GM12892 (cell line): ENCODE data around the gene CD300C.

Experiments used
- POLR2A ChIP-seq: IDR thresholded peaks from 2 replicates; pipeline ENCODE4 v1.6.1; 2011; ENCODE audit warnings: low read depth, low read length, control low read depth
- POLR2AphosphoS5 ChIP-seq: IDR thresholded peaks from 2 replicates; pipeline ENCODE4 v1.6.1; 2011; ENCODE audit warnings: low read depth, low read length, control low read depth
- TAF1 ChIP-seq: IDR thresholded peaks from 2 replicates; pipeline ENCODE4 v1.6.1; 2011; ENCODE audit warnings: low read depth, mild to moderate bottlenecking, control low read depth, low read length, borderline replicate concordance

GRCh38 chr17:74563358-74563757, 17.4 kb upstream of the CD300C start:
- TF ChIP-seq POLR2A (no peak), POLR2AphosphoS5 (no peak), TAF1 (no peak)
